ENCODE results near the gene ARHGAP44.

DNA sequence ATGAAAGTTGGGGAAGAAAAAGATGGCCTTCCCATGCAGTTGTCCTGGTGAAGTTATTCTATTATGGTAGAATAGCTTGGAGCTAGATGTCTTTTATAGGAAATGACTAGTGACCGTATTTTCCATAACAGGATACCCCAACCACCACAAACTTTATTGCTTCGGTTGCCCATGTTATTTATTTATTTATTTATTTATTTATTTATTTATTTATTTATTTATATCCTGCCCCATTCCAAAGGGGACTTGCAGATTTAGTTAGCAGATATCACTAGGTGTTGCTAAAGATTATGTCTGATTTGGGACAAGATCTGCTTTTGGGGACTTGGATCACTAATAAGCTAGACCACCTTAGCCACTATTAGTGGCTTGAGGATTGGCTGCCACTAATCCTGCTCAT is 68.3 kb downstream of the ARHGAP44 start:
- TF ChIP-seq, protein P1, sequence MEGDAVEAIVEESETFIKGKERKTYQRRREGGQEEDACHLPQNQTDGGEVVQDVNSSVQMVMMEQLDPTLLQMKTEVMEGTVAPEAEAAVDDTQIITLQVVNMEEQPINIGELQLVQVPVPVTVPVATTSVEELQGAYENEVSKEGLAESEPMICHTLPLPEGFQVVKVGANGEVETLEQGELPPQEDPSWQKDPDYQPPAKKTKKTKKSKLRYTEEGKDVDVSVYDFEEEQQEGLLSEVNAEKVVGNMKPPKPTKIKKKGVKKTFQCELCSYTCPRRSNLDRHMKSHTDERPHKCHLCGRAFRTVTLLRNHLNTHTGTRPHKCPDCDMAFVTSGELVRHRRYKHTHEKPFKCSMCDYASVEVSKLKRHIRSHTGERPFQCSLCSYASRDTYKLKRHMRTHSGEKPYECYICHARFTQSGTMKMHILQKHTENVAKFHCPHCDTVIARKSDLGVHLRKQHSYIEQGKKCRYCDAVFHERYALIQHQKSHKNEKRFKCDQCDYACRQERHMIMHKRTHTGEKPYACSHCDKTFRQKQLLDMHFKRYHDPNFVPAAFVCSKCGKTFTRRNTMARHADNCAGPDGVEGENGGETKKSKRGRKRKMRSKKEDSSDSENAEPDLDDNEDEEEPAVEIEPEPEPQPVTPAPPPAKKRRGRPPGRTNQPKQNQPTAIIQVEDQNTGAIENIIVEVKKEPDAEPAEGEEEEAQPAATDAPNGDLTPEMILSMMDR (IDR thresholded peaks at IDR 0.05): no peak
- no peak for TF ChIP-seq EZH2 (IDR thresholded peaks at IDR 0.05; ENCODE audit: borderline replicate concordance, insufficient read depth, low read depth, low read length, poor library complexity, severe bottlenecking)

Measured in B cell (primary cell).